ENCODE data around the gene GUCY1A1.

GUCY1A1 gene

GRCh38 chr4:155749041-155749440, 82.4 kb downstream of the GUCY1A1 start:
- H3K4me1 ChIP-seq: peaks cover 0 to 11% (median 0%) of the 10 kb centered on the region in 4 donors
- H3K36me3 ChIP-seq: no peaks in the 10 kb centered on the region
- intact Hi-C loops (cut with DNase I; ENCODE audit: low total_unique reads): no loop called here
- H3K9me3 ChIP-seq: no peaks in the 10 kb centered on the region
- no peak overlapping the region for H3K4me3 ChIP-seq
- TF ChIP-seq CTCF (IDR thresholded peaks at IDR 0.05): no peak
- DNase-seq: no peak
- H3K27ac ChIP-seq: no peak overlapping the region
- H3K27me3 ChIP-seq: no peaks in the 10 kb centered on the region

- H3K9me3 ChIP-seq: no peaks in the 10 kb centered on the region
- H3K4me3 ChIP-seq: no peak overlapping the region
- H3K4me1 ChIP-seq: no peaks in the 10 kb centered on the region
- intact Hi-C loops (cut with DNase I; ENCODE audit: low total_unique reads): no loop called here
- TF ChIP-seq CTCF (IDR thresholded peaks at IDR 0.05): no peak
- no peaks in the 10 kb centered on the region for H3K27me3 ChIP-seq
- DNase-seq: no peak
- H3K27ac ChIP-seq: no peak overlapping the region
- no peaks in the 10 kb centered on the region for H3K36me3 ChIP-seq
Measured at GRCh38 chr4:155751569-155751968, 84.9 kb downstream of the GUCY1A1 start.

GRCh38 chr4:155757745-155758265, 91.2 kb downstream of the GUCY1A1 start:
- no peak for DNase-seq
- Histone ChIP-seq H3K4me3 (no peak overlapping the region), H3K27me3 (no peaks in the 10 kb centered on the region), H3K27ac (peak overlapping the region in 1 of 2 donors; percentile 95), H3K36me3 (no peaks in the 10 kb centered on the region), H3K9me3 (no peaks in the 10 kb centered on the region), H3K4me1 (peaks cover 0 to 20% (median 4%) of the 10 kb centered on the region in 4 donors)
- TF ChIP-seq CTCF (IDR thresholded peaks at IDR 0.05): no peak
- intact Hi-C loops (cut with DNase I; ENCODE audit: low total_unique reads): no loop called here

GRCh38 chr4:155758481-155759371, 92.1 kb downstream of the GUCY1A1 start, which contains the start of gene GUCY1B1:
Gene GUCY1B1 (plus strand): TSS chr4:155759021. CDS start chr4:155759141, 120 bp downstream.
- Histone ChIP-seq H3K9me3 (no peaks in the 10 kb centered on the region), H3K4me1 (peaks cover 0 to 20% (median 4%) of the 10 kb centered on the region in 4 donors), H3K4me3 (peak within 1 kb of the TSS; percentile 60 to 72), H3K27me3 (no peaks in the 10 kb centered on the region), H3K36me3 (no peaks in the 10 kb centered on the region), H3K27ac (peak within 1 kb of the TSS; percentile 90 to 95)
- peak; percentile 42 to 52 for TF ChIP-seq CTCF (IDR thresholded peaks at IDR 0.05)
- peak; percentile 91 to 97 for DNase-seq
- intact Hi-C loops (cut with DNase I; ENCODE audit: low total_unique reads): no loop called here

GRCh38 chr4:155759372-155760252, 93.0 kb downstream of the GUCY1A1 start:
- peak; percentile 5 to 22 for TF ChIP-seq CTCF (IDR thresholded peaks at IDR 0.05)
- intact Hi-C loops (cut with DNase I; ENCODE audit: low total_unique reads): no loop called here
- Histone ChIP-seq H3K27me3 (no peaks in the 10 kb centered on the region), H3K4me3 (peak overlapping the region; percentile 60 to 72), H3K27ac (peak overlapping the region; percentile 90 to 95), H3K9me3 (no peaks in the 10 kb centered on the region), H3K4me1 (peaks cover 0 to 20% (median 4%) of the 10 kb centered on the region in 4 donors), H3K36me3 (peaks cover 0 to 2% (median 0%) of the 10 kb centered on the region in 3 donors)
- DNase-seq: peak; percentile 35 to 76
